ENCODE results near the gene HSD3B7. TPM values are rescaled to one million over a fixed set of nuclear protein-coding genes. Genes with fewer than 3 reads are reported as not detected.

Gene HSD3B7
- total RNA-seq, 1 experiment from 2014 or later = 0.95 TPM

GRCh38 chr16:30980434-30980833 lies 4.6 kb upstream of the HSD3B7 start:
- no peak overlapping the region for H3K4me3 ChIP-seq (ENCODE audit: low read depth, low read length, poor library complexity, severe bottlenecking)
- BruUV-seq (replicated peaks) = no TSS peak
- DNase-seq (ENCODE audit: low spot score) = no peak
- no peaks in the 10 kb centered on the region for H3K27me3 ChIP-seq (replicated peaks; ENCODE audit: insufficient read depth, low read depth, low read length, poor library complexity)
- TF ChIP-seq CTCF (conservative IDR thresholded peaks at IDR 0.05; ENCODE audit: low read depth, low read length) (no peak), EZH2 (IDR thresholded peaks at IDR 0.05; ENCODE audit: borderline replicate concordance, low read depth, low read length, poor library complexity, severe bottlenecking) (no peak)
- H3K4me1 ChIP-seq (ENCODE audit: insufficient read depth, low read length, poor library complexity, severe bottlenecking) = no peaks in the 10 kb centered on the region
- H3K27ac ChIP-seq (ENCODE audit: low read depth, low read length, poor library complexity, severe bottlenecking) = no peak overlapping the region
- intact Hi-C loops (cut with micrococcal nuclease; ENCODE audit: unreplicated experiment) = loop anchor here (10.0 kb wide), 1 partner anchor 884 kb away; no protein-coding TSS in a partner anchor
- CTCF ChIA-PET = no interaction called here
- peaks cover 22% of the 10 kb centered on the region for H3K36me3 ChIP-seq (ENCODE audit: insufficient read depth, low read length, poor library complexity, severe bottlenecking)
- H3K9me3 ChIP-seq (ENCODE audit: low read depth, low read length, poor library complexity, severe bottlenecking) = no peaks in the 10 kb centered on the region
- POLR2A ChIA-PET (ENCODE audit: low non-redundant PET) = no interaction called here

- Histone ChIP-seq H3K27ac (ENCODE audit: low read depth, low read length, poor library complexity, severe bottlenecking) (no peak overlapping the region), H3K4me3 (ENCODE audit: low read depth, low read length, poor library complexity, severe bottlenecking) (no peak overlapping the region), H3K27me3 (replicated peaks; ENCODE audit: insufficient read depth, low read depth, low read length, poor library complexity) (no peaks in the 10 kb centered on the region), H3K36me3 (ENCODE audit: insufficient read depth, low read length, poor library complexity, severe bottlenecking) (peaks cover 18% of the 10 kb centered on the region), H3K4me1 (ENCODE audit: insufficient read depth, low read length, poor library complexity, severe bottlenecking) (no peaks in the 10 kb centered on the region), H3K9me3 (ENCODE audit: low read depth, low read length, poor library complexity, severe bottlenecking) (no peaks in the 10 kb centered on the region)
- TF ChIP-seq EZH2 (IDR thresholded peaks at IDR 0.05; ENCODE audit: borderline replicate concordance, low read depth, low read length, poor library complexity, severe bottlenecking) (no peak), CTCF (conservative IDR thresholded peaks at IDR 0.05; ENCODE audit: low read depth, low read length) (no peak)
- ChIA-PET POLR2A (ENCODE audit: low non-redundant PET) (no interaction called here), CTCF (interaction anchor here (0.9 kb wide), 1 partner anchor 26 kb away, joined by 3 read pairs; no protein-coding TSS in a partner anchor)
- no peak for DNase-seq (ENCODE audit: low spot score)
- no TSS peak for BruUV-seq (replicated peaks)
- intact Hi-C loops (cut with micrococcal nuclease; ENCODE audit: unreplicated experiment) = loop anchor here (10.0 kb wide), 1 partner anchor 884 kb away; no protein-coding TSS in a partner anchor
Measured at GRCh38 chr16:30980959-30981358, 4.0 kb upstream of the HSD3B7 start.

GRCh38 chr16:30982548-30983288 lies 2.3 kb upstream of the HSD3B7 start:
- Histone ChIP-seq H3K27ac (ENCODE audit: low read depth, low read length, poor library complexity, severe bottlenecking) (no peak overlapping the region), H3K9me3 (ENCODE audit: low read depth, low read length, poor library complexity, severe bottlenecking) (no peaks in the 10 kb centered on the region), H3K36me3 (ENCODE audit: insufficient read depth, low read length, poor library complexity, severe bottlenecking) (peaks cover 18% of the 10 kb centered on the region), H3K4me3 (ENCODE audit: low read depth, low read length, poor library complexity, severe bottlenecking) (no peak overlapping the region), H3K27me3 (replicated peaks; ENCODE audit: insufficient read depth, low read depth, low read length, poor library complexity) (no peaks in the 10 kb centered on the region), H3K4me1 (ENCODE audit: insufficient read depth, low read length, poor library complexity, severe bottlenecking) (no peaks in the 10 kb centered on the region)
- TF ChIP-seq CTCF (conservative IDR thresholded peaks at IDR 0.05; ENCODE audit: low read depth, low read length) = no peak
- TF ChIP-seq EZH2 (IDR thresholded peaks at IDR 0.05; ENCODE audit: borderline replicate concordance, low read depth, low read length, poor library complexity, severe bottlenecking) = no peak
- intact Hi-C loops (cut with micrococcal nuclease; ENCODE audit: unreplicated experiment) = loop anchor here (10.0 kb wide), 1 partner anchor 882 kb away; no protein-coding TSS in a partner anchor
- CTCF ChIA-PET = interaction anchor here (0.5 to 0.6 kb wide), 2 partner anchors 212 to 494 kb away, joined by 3 read pairs; no protein-coding TSS in a partner anchor
- BruUV-seq (replicated peaks) = no TSS peak
- POLR2A ChIA-PET (ENCODE audit: low non-redundant PET) = interaction anchor here (0.6 to 0.7 kb wide), 2 partner anchors 204 to 898 kb away, joined by 3 read pairs; no protein-coding TSS in a partner anchor
- DNase-seq (ENCODE audit: low spot score) = no peak
